Measurements from ENCODE around the gene MAN2A1. TPM values are rescaled to one million over a fixed set of nuclear protein-coding genes. Genes with fewer than 3 reads are reported as not detected.

MAN2A1 gene
- polyA plus RNA-seq, 1 experiment = 55.8 TPM

GRCh38 chr5:109769597-109770291 lies 80.0 kb downstream of the MAN2A1 start:
- Histone ChIP-seq H3K27ac (ENCODE audit: low read depth, low read length) (no peak overlapping the region), H3K9me3 (ENCODE audit: control insufficient read depth, insufficient read depth, low read length) (no peaks in the 10 kb centered on the region), H3K27me3 (ENCODE audit: control insufficient read depth, insufficient read depth, low read length) (no peaks in the 10 kb centered on the region), H3K4me3 (ENCODE audit: low read depth, low read length) (no peak overlapping the region)
- DNase-seq (ENCODE audit: low read depth, low spot score) = no peak
- TF ChIP-seq CTCF (IDR thresholded peaks at IDR 0.05; ENCODE audit: low read depth, low read length) = no peak
- ChIA-PET CTCF (no interaction called here), POLR2A (no interaction called here)

DNA sequence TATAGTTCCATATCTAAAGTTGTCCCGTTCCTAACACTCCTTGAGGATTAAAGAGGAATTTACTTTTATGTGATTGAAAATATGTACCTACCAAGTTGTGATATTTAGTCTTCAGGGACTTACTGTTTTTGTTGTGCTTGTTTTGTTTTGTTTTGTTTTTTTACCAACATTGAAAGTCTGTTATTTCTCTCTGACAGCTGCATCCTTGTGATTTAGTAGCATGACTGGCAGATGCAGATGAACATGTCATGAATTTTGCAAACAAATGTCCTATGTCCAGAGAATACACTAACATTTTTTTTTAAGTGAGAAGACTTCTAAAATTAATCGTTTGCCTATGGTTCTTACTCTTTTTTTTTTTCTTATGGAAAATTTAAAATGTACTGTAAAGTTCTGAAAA lies 85.4 kb downstream of the MAN2A1 start:
- no peak overlapping the region for H3K27ac ChIP-seq (ENCODE audit: low read depth, low read length)
- no peak for TF ChIP-seq CTCF (IDR thresholded peaks at IDR 0.05; ENCODE audit: low read depth, low read length)
- ChIA-PET POLR2A (no interaction called here), CTCF (no interaction called here)
- no peak for DNase-seq (ENCODE audit: low read depth, low spot score)
- H3K9me3 ChIP-seq (ENCODE audit: control insufficient read depth, insufficient read depth, low read length) = no peaks in the 10 kb centered on the region
- no peak overlapping the region for H3K4me3 ChIP-seq (ENCODE audit: low read depth, low read length)
- H3K27me3 ChIP-seq (ENCODE audit: control insufficient read depth, insufficient read depth, low read length) = no peaks in the 10 kb centered on the region

GRCh38 chr5:109779036-109779735 lies 89.5 kb downstream of the MAN2A1 start:
- Histone ChIP-seq H3K4me3 (ENCODE audit: low read depth, low read length) (no peak overlapping the region), H3K27ac (ENCODE audit: low read depth, low read length) (no peak overlapping the region), H3K9me3 (ENCODE audit: control insufficient read depth, insufficient read depth, low read length) (no peaks in the 10 kb centered on the region), H3K27me3 (ENCODE audit: control insufficient read depth, insufficient read depth, low read length) (no peaks in the 10 kb centered on the region)
- POLR2A ChIA-PET = no interaction called here
- no peak for TF ChIP-seq CTCF (IDR thresholded peaks at IDR 0.05; ENCODE audit: low read depth, low read length)
- CTCF ChIA-PET = interaction anchor here (0.6 kb wide), 1 partner anchor 21 kb away, joined by 3 read pairs; no protein-coding TSS in a partner anchor
- no peak for DNase-seq (ENCODE audit: low read depth, low spot score)

DNA sequence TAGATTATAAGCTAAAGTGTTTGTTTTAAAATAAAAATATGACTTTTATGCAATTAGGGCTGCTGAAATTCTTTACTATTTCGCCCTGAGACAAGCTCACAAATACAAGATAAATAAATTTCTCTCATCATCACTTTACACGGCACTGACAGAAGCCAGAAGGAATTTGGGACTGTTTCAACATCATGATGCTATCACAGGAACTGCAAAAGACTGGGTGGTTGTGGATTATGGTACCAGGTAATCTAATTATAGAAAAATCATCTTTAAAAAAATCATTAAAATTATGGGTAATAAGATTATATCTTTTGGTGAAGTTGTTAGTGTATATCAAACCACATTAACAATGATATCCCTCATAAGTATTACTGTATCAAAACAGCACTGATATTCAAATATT lies 95.0 kb downstream of the MAN2A1 start:
- H3K9me3 ChIP-seq (ENCODE audit: control insufficient read depth, insufficient read depth, low read length) = no peaks in the 10 kb centered on the region
- no peak overlapping the region for H3K4me3 ChIP-seq (ENCODE audit: low read depth, low read length)
- CTCF ChIA-PET = no interaction called here
- H3K27ac ChIP-seq (ENCODE audit: low read depth, low read length) = no peak overlapping the region
- POLR2A ChIA-PET = no interaction called here
- TF ChIP-seq CTCF (IDR thresholded peaks at IDR 0.05; ENCODE audit: low read depth, low read length) = no peak
- H3K27me3 ChIP-seq (ENCODE audit: control insufficient read depth, insufficient read depth, low read length) = no peaks in the 10 kb centered on the region
- DNase-seq (ENCODE audit: low read depth, low spot score) = no peak

GRCh38 chr5:109786206-109786855 lies 96.6 kb downstream of the MAN2A1 start:
- ChIA-PET POLR2A (no interaction called here), CTCF (interaction anchor here (1.0 kb wide), 1 partner anchor 22 kb away, joined by 6 read pairs; no protein-coding TSS in a partner anchor)
- TF ChIP-seq CTCF (IDR thresholded peaks at IDR 0.05; ENCODE audit: low read depth, low read length) = no peak
- no peaks in the 10 kb centered on the region for H3K27me3 ChIP-seq (ENCODE audit: control insufficient read depth, insufficient read depth, low read length)
- no peak overlapping the region for H3K4me3 ChIP-seq (ENCODE audit: low read depth, low read length)
- H3K9me3 ChIP-seq (ENCODE audit: control insufficient read depth, insufficient read depth, low read length) = no peaks in the 10 kb centered on the region
- no peak overlapping the region for H3K27ac ChIP-seq (ENCODE audit: low read depth, low read length)
- no peak for DNase-seq (ENCODE audit: low read depth, low spot score)

All from AG04450 (cell line).